Measurements from ENCODE around the gene HNRNPM.

The HNRNPM gene, protein sequence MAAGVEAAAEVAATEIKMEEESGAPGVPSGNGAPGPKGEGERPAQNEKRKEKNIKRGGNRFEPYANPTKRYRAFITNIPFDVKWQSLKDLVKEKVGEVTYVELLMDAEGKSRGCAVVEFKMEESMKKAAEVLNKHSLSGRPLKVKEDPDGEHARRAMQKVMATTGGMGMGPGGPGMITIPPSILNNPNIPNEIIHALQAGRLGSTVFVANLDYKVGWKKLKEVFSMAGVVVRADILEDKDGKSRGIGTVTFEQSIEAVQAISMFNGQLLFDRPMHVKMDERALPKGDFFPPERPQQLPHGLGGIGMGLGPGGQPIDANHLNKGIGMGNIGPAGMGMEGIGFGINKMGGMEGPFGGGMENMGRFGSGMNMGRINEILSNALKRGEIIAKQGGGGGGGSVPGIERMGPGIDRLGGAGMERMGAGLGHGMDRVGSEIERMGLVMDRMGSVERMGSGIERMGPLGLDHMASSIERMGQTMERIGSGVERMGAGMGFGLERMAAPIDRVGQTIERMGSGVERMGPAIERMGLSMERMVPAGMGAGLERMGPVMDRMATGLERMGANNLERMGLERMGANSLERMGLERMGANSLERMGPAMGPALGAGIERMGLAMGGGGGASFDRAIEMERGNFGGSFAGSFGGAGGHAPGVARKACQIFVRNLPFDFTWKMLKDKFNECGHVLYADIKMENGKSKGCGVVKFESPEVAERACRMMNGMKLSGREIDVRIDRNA

DNA sequence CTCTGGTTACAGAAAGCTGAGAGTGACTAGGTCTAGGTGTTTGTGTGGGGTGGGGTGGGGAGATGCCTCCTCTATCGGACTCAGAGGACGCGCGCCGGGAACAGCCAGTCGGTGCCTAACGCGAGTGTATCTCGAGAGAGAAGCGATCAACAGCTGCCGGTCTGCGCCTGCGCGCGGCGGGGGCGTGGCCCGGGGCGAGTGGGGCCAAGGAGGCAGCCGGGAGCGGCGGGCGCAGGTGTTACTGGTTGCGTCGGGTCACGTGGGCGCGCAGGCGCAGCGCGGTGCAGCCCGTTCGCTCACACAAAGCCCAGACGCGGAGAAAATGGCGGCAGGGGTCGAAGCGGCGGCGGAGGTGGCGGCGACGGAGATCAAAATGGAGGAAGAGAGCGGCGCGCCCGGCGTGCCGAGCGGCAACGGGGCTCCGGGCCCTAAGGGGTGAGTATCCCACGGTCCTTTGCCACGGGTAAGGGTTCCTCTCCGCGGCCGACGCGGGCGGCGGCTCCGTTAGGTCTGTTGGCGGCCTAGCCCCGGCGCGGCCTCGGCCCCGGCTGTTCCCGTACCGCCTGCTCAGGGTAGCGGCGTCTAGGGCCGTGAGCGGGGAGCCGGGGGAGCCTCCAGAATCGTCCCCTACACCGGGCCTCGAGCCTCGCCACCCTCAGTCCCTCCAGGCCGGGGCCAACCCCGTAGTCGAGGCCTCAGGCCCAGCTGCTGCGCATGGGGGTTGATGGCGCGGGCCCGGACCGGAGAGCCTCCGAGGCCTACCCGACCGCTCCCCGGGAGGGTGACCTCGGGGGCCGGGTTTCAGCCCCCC is at the start of gene HNRNPM:
HNRNPM (plus strand) TSS at position 299 of the 811 bp plus-strand sequence; CDS start at position 323, 24 bp downstream.
- TF ChIP-seq PPARA (CRISPR knock-in tag; IDR thresholded peaks at IDR 0.05; ENCODE audit: borderline replicate concordance): no peak
- TF ChIP-seq GLIS3 (CRISPR knock-in tag; IDR thresholded peaks at IDR 0.05): no peak
- no peak for TF ChIP-seq ZNF565 (CRISPR knock-in tag; conservative IDR thresholded peaks at IDR 0.05; ENCODE audit: low read depth)
- TF ChIP-seq BACH2 (CRISPR knock-in tag; IDR thresholded peaks at IDR 0.05; ENCODE audit: borderline replicate concordance): no peak
- no peak for TF ChIP-seq SNAI2 (CRISPR knock-in tag; IDR thresholded peaks at IDR 0.05)
- TF ChIP-seq ARNTL (CRISPR knock-in tag; IDR thresholded peaks at IDR 0.05; ENCODE audit: borderline replicate concordance, low read depth): no peak
- TF ChIP-seq CREB5 (CRISPR knock-in tag; IDR thresholded peaks at IDR 0.05; ENCODE audit: low read depth): no peak
- TF ChIP-seq ZFP3 (CRISPR knock-in tag; IDR thresholded peaks at IDR 0.05): no peak
- TF ChIP-seq RARB (CRISPR knock-in tag; IDR thresholded peaks at IDR 0.05): no peak
- no peak for TF ChIP-seq ESRRG (CRISPR knock-in tag; IDR thresholded peaks at IDR 0.05)
- ATAC-seq: peak; percentile 92

- ATAC-seq: no peak
- peak; percentile 94 for TF ChIP-seq ZFP3 (CRISPR knock-in tag; IDR thresholded peaks at IDR 0.05)
- no peak for TF ChIP-seq ZNF565 (CRISPR knock-in tag; conservative IDR thresholded peaks at IDR 0.05; ENCODE audit: low read depth)
Observed at GRCh38 chr19:8395621-8396082, 49.1 kb upstream of the HNRNPM start.

- ATAC-seq: no peak
- no peak for TF ChIP-seq ZNF70 (CRISPR knock-in tag; IDR thresholded peaks at IDR 0.05)
Observed at GRCh38 chr19:8396185-8396562, 48.6 kb upstream of the HNRNPM start.

DNA sequence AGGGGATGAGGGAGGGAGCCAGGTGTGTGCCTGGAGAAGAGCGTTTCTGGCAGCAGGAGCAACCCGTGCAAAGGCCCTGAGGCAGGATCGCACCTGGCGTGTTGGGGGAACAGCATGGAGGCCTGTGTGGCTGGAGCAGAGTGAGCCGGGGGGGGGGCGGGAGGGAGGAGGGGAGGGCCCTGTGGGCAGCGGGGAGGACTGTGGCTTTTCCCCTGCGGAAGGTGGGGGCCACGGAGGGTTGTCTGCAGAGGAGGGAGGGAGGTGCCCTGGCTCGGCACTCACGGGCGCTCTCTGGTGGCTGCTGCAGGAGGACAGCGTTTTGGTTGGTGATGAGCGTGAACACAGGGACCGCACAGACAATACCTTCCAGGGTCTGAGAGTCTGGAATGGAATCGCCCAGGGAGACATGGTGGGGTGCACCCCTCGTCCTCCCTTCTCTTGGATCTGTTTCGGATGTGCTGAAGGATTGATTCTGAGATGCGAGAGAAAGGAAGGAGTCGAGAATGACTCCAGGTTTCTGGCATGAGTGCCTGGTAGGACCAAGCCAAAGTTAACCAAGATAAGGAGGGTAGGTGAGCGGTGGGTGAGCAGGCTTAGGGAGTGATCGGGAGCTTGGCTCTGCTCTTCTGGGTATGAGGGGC is 48.1 kb upstream of the HNRNPM start:
- no peak for TF ChIP-seq ZNF70 (CRISPR knock-in tag; IDR thresholded peaks at IDR 0.05)
- TF ChIP-seq ZFP3 (CRISPR knock-in tag; IDR thresholded peaks at IDR 0.05): peak; percentile 58; the same call in 1 of the 2 replicates
- peak; percentile 85 for ATAC-seq

DNA sequence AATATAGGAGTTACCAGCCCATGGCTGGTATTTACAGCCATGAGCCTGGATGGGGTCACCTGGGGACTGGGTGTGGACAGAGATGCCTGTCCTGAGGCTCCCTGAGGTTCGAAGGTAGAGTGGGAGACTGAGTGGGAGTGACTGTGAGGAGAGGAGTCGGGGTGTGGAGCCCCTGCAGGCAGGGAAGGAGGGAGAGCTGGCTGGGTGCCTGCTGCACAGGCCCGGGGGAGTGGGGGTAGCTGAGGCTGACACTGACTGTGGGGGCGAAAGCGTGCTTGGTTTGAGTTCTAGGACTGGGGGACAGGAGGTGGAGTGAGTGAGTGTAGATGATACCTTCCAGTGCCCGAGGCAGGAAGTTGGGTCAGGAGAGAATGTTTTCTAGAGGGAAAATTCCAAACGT is 47.5 kb upstream of the HNRNPM start:
- ATAC-seq: no peak; the same call in 2 of the 3 replicates
- TF ChIP-seq BACH2 (CRISPR knock-in tag; IDR thresholded peaks at IDR 0.05; ENCODE audit: borderline replicate concordance) (no peak), GLIS3 (CRISPR knock-in tag; IDR thresholded peaks at IDR 0.05) (no peak), ZNF70 (CRISPR knock-in tag; IDR thresholded peaks at IDR 0.05) (no peak), ZFP3 (CRISPR knock-in tag; IDR thresholded peaks at IDR 0.05) (no peak), ESRRG (CRISPR knock-in tag; IDR thresholded peaks at IDR 0.05) (no peak), ZNF8 (CRISPR knock-in tag; IDR thresholded peaks at IDR 0.05) (no peak), PPARA (CRISPR knock-in tag; IDR thresholded peaks at IDR 0.05; ENCODE audit: borderline replicate concordance) (no peak), ISL1 (CRISPR knock-in tag; IDR thresholded peaks at IDR 0.05) (no peak), ARNTL (CRISPR knock-in tag; IDR thresholded peaks at IDR 0.05; ENCODE audit: borderline replicate concordance, low read depth) (no peak), RARB (CRISPR knock-in tag; IDR thresholded peaks at IDR 0.05) (no peak), TOX (CRISPR knock-in tag; IDR thresholded peaks at IDR 0.05; ENCODE audit: borderline replicate concordance) (no peak), TCF4 (CRISPR knock-in tag; IDR thresholded peaks at IDR 0.05; ENCODE audit: borderline replicate concordance) (no peak), ZFP30 (CRISPR knock-in tag; IDR thresholded peaks at IDR 0.05) (no peak), OSR1 (CRISPR knock-in tag; IDR thresholded peaks at IDR 0.05) (no peak), CSDC2 (CRISPR knock-in tag; IDR thresholded peaks at IDR 0.05) (no peak), PATZ1 (CRISPR knock-in tag; IDR thresholded peaks at IDR 0.05; ENCODE audit: borderline replicate concordance) (no peak), SNAI2 (CRISPR knock-in tag; IDR thresholded peaks at IDR 0.05) (no peak), ZC3H10 (CRISPR knock-in tag; IDR thresholded peaks at IDR 0.05) (no peak), CREB5 (CRISPR knock-in tag; IDR thresholded peaks at IDR 0.05; ENCODE audit: low read depth) (no peak), TSHZ2 (CRISPR knock-in tag; IDR thresholded peaks at IDR 0.05) (no peak)

All from SK-N-SH treated with all-trans-retinoic acid at 6 μM for 48 hours (cell line).